Right lobe of liver (tissue), 4 donors: Measurements from ENCODE around the gene BMPER.

Experiments
- POLR2A ChIP-seq: fragments of 450-650 bp; IDR thresholded peaks from one replicate; pipeline ENCODE4 v1.6.1; 2017; ENCODE audit warnings: antibody characterized with exemption, mild to moderate bottlenecking
- TF ChIP-seq, protein P1 (sequence below), 4 donors: fragments of 200-600 bp in 3 of 4; fragments of 450-650 bp in 1 of 4; IDR thresholded peaks; one replicate each; pipeline versions ENCODE4 v1.5.1 to v1.8.0; 2016 to 2022; ENCODE audit warnings: antibody characterized with exemption in 4 of 4, mild to moderate bottlenecking in 2 of 4
- donor health status: DM: no; HTN: no; CAD: no.
- donor health status: DM: no; HTN: no; CAD: no.
- donor health status: DM: no; HTN: yes; CAD: no.

DNA sequence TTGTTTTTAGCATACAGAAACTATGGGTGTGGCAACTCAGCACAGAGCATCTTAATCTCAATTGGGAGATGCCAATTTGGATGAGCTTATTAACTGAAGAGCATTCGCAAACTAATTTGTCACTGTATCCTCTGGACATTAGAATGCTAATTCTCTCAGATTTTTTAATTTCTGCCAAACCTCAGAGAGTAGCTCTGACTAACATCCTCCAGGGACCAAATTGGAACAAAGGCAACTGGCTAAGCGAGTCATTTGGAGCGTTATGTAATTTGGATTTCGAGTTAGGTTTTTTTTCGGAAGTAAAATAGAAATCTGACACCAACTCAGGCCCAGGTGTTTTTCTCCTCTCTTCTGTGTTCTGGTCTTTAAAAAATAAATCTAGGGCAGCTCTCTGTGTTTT is 201.9 kb downstream of the BMPER start:
- TF ChIP-seq, protein P1, sequence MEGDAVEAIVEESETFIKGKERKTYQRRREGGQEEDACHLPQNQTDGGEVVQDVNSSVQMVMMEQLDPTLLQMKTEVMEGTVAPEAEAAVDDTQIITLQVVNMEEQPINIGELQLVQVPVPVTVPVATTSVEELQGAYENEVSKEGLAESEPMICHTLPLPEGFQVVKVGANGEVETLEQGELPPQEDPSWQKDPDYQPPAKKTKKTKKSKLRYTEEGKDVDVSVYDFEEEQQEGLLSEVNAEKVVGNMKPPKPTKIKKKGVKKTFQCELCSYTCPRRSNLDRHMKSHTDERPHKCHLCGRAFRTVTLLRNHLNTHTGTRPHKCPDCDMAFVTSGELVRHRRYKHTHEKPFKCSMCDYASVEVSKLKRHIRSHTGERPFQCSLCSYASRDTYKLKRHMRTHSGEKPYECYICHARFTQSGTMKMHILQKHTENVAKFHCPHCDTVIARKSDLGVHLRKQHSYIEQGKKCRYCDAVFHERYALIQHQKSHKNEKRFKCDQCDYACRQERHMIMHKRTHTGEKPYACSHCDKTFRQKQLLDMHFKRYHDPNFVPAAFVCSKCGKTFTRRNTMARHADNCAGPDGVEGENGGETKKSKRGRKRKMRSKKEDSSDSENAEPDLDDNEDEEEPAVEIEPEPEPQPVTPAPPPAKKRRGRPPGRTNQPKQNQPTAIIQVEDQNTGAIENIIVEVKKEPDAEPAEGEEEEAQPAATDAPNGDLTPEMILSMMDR (IDR thresholded peaks at IDR 0.05), result no peak
- TF ChIP-seq POLR2A, result no peak
